PFSK-1 (cell line): ENCODE data around the gene MFSD6.

Experiments used
- FOXP2 ChIP-seq: optimal IDR thresholded peaks from 2 replicates; pipeline ENCODE3; 2011; ENCODE audit warnings: borderline replicate concordance, control low read depth, inconsistent platforms; ENCODE audit not compliant: insufficient read depth; ENCODE audit errors: extremely low read length, extremely low read depth
- POLR2AphosphoS5 ChIP-seq: IDR thresholded peaks from 2 replicates; pipeline ENCODE4 v1.6.1; 2012; ENCODE audit warnings: low read depth, mild to moderate bottlenecking, control low read depth, low read length, moderate library complexity
- REST ChIP-seq, 2 experiments: IDR thresholded peaks; 2 replicates each; pipeline versions ENCODE4 v1.6.1 to v1.8.0; 2011 to 2012; ENCODE audit warnings: low read depth in 2 of 2, low read length in 2 of 2, control low read depth in 1 of 2, inconsistent platforms in 1 of 2, mild to moderate bottlenecking in 1 of 2, moderate library complexity in 1 of 2; ENCODE audit not compliant: insufficient read depth in 1 of 2
- SIN3A ChIP-seq: IDR thresholded peaks from 2 replicates; pipeline ENCODE4 v1.6.1; 2012; ENCODE audit warnings: mild to moderate bottlenecking, low read length, moderate library complexity, borderline replicate concordance; ENCODE audit not compliant: insufficient read depth
- TAF1 ChIP-seq: IDR thresholded peaks from 2 replicates; pipeline ENCODE4 v1.6.1; 2012; ENCODE audit warnings: low read length, control low read depth, borderline replicate concordance; ENCODE audit not compliant: insufficient read depth

Gene MFSD6

GRCh38 chr2:190519975-190520767 lies 112.0 kb downstream of the MFSD6 start:
- TF ChIP-seq REST (IDR thresholded peaks at IDR 0.05; ENCODE audit: insufficient read depth in 1 of 2, low read depth in 2 of 2, low read length in 2 of 2) (no peak), FOXP2 (no peak), SIN3A (no peak), TAF1 (no peak), POLR2AphosphoS5 (no peak)

GRCh38 chr2:190524928-190525327 lies 116.8 kb downstream of the MFSD6 start:
- TF ChIP-seq TAF1 = no peak
- no peak for TF ChIP-seq REST (IDR thresholded peaks at IDR 0.05; ENCODE audit: insufficient read depth in 1 of 2, low read depth in 2 of 2, low read length in 2 of 2)
- TF ChIP-seq SIN3A = no peak
- TF ChIP-seq FOXP2 = no peak
- no peak for TF ChIP-seq POLR2AphosphoS5

- TF ChIP-seq REST (IDR thresholded peaks at IDR 0.05; ENCODE audit: insufficient read depth in 1 of 2, low read depth in 2 of 2, low read length in 2 of 2) (no peak), FOXP2 (no peak), POLR2AphosphoS5 (no peak), SIN3A (no peak), TAF1 (no peak)
These were observed 118.1 kb downstream of the MFSD6 start for GRCh38 chr2:190526105-190526750.

- no peak for TF ChIP-seq SIN3A
- no peak for TF ChIP-seq POLR2AphosphoS5
- TF ChIP-seq TAF1 = no peak
- TF ChIP-seq FOXP2 = no peak
- TF ChIP-seq REST (IDR thresholded peaks at IDR 0.05; ENCODE audit: insufficient read depth in 1 of 2, low read depth in 2 of 2, low read length in 2 of 2) = no peak
These were observed 119.1 kb downstream of the MFSD6 start for GRCh38 chr2:190527214-190527613.
